Transverse colon (tissue), 4 donors: ENCODE data around the gene HPX. TPM values are rescaled to one million over a fixed set of nuclear protein-coding genes. Genes with fewer than 3 reads are reported as not detected.

ENCODE experiments used
- DNase-seq: peaks from one replicate; pipeline ENCODE4 v3.0.0-alpha.2; 2019
- H3K27ac ChIP-seq, 4 donors: fragments of 200-600 bp; sonication (generic); 2 replicates each; pipeline ENCODE4 v1.5.1; 2016 to 2018; ENCODE audit warnings: inconsistent platforms in 4 of 4
- H3K27me3 ChIP-seq: fragments of 200-600 bp; sonication (generic); 2 replicates; pipeline ENCODE4 v1.5.1; 2017; ENCODE audit warnings: inconsistent platforms
- H3K36me3 ChIP-seq, 4 donors: fragments of 200-600 bp; sonication (generic); 2 replicates each; pipeline ENCODE4 v1.5.1; 2017 to 2019; ENCODE audit warnings: inconsistent platforms in 4 of 4
- H3K4me1 ChIP-seq, 4 donors: fragments of 200-600 bp; sonication (generic); 2 replicates each; pipeline ENCODE4 v1.5.1; 2017 to 2020; ENCODE audit warnings: inconsistent platforms in 4 of 4
- H3K4me3 ChIP-seq, 4 donors: fragments of 200-600 bp; sonication (generic); 1 replicate in 1 of 4; 2 replicates in 3 of 4; pipeline versions ENCODE4 v1.5.1 to v1.6.1; 2017 to 2019; ENCODE audit warnings: inconsistent platforms in 4 of 4
- H3K9me3 ChIP-seq, 2 donors: fragments of 200-600 bp; sonication (generic); 2 replicates each; pipeline ENCODE4 v1.5.1; 2017 to 2019; ENCODE audit warnings: inconsistent platforms in 2 of 2
- CTCF ChIP-seq, 5 experiments: fragments of 200-600 bp in 3 of 5; fragments of 450-650 bp in 2 of 5; sonication (generic) in 3 of 5; IDR thresholded peaks; 1 replicate in 2 of 5; 2 replicates in 3 of 5; pipeline ENCODE4 v1.5.1; 2016 to 2017; ENCODE audit warnings: antibody characterized with exemption in 5 of 5, inconsistent platforms in 3 of 5, mild to moderate bottlenecking in 2 of 5, moderate library complexity in 1 of 5
- EP300 ChIP-seq: sonication (generic); formaldehyde crosslinking; IDR thresholded peaks from one replicate; pipeline ENCODE4 v1.6.1; 2017; ENCODE audit warnings: antibody characterized with exemption, low read depth
- POLR2A ChIP-seq: fragments of 450-650 bp; IDR thresholded peaks from one replicate; pipeline ENCODE4 v1.6.1; 2016; ENCODE audit warnings: antibody characterized with exemption, mild to moderate bottlenecking, moderate library complexity
- POLR2AphosphoS5 ChIP-seq, 3 donors: sonication (generic); formaldehyde crosslinking; IDR thresholded peaks; one replicate each; pipeline ENCODE4 v1.6.1; 2016; ENCODE audit warnings: antibody characterized with exemption in 3 of 3
- WGBS, 2 donors: methylation state at CpG; one replicate each; pipeline ENCODE4 v1.1.5; 2018; ENCODE audit warnings: low coverage in 1 of 2; 5-methylcytosine and 5-hydroxymethylcytosine counted together
- in situ Hi-C, 4 donors: fragments of 200-750 bp; cut with MboI; loops; one replicate each; pipeline versions ENCODE4 v1.15.0 to v1.15.1; 2017; ENCODE audit warnings: low sequenced_read_pairs in 3 of 4, low pct_ligation_motif_present in 1 of 4, low pct_unique_long_range_greater_than_20kb in 1 of 4
- intact Hi-C: fragments of 100-400 bp; cut with DNase I; formaldehyde crosslinking; loops from one replicate; pipeline ENCODE4 v1.15.1; 2023; ENCODE audit warnings: low total_unique reads
- total RNA-seq, 4 donors: library from RNA; depleted of rRNA; stranded (reverse); fragments of >200 nt; gene quantifications; one replicate each; pipeline ENCODE4 v1.1.0, GENCODE V29; 2016

Gene HPX
- total RNA-seq, 4 donors from 2014 or later, result 1.8 to 4.6 TPM; not detected in 2

- peaks cover 5 to 14% (median 11%) of the 10 kb centered on the region in 4 donors for H3K4me1 ChIP-seq
- TF ChIP-seq POLR2A, result no peak
- no peak for TF ChIP-seq CTCF (IDR thresholded peaks at IDR 0.05)
- no peak for TF ChIP-seq POLR2AphosphoS5 (IDR thresholded peaks at IDR 0.05)
- TF ChIP-seq EP300, result no peak
- H3K27ac ChIP-seq, result no peak overlapping the region
- intact Hi-C loops, result no loop called here
- H3K9me3 ChIP-seq, result no peaks in the 10 kb centered on the region
- in situ Hi-C loops, result no loop called here
- H3K4me3 ChIP-seq, result no peak overlapping the region
- H3K27me3 ChIP-seq, result peaks cover 7% of the 10 kb centered on the region
- no peak for DNase-seq
- WGBS, 2 donors, result 92 to 97% methylated on average over 3 of the region's 3 CpGs
- H3K36me3 ChIP-seq, result no peaks in the 10 kb centered on the region
Observed at GRCh38 chr11:6420677-6421076, 20.1 kb downstream of the HPX start.

GRCh38 chr11:6419009-6419631 lies 21.7 kb downstream of the HPX start, which contains the start of gene APBB1:
Gene APBB1, minus strand, starts transcription at chr11:6419094. Its CDS starts 7,747 bp downstream, at chr11:6411347.
- in situ Hi-C loops, result no loop called here

GRCh38 chr11:6418557-6419008 lies 22.2 kb downstream of the HPX start:
- Histone ChIP-seq H3K36me3 (no peaks in the 10 kb centered on the region), H3K9me3 (no peaks in the 10 kb centered on the region), H3K27me3 (no peaks in the 10 kb centered on the region), H3K4me3 (peak overlapping the region; percentile 86 to 94 (median 91)), H3K27ac (peak overlapping the region; percentile 85 to 94 (median 88)), H3K4me1 (peaks cover 5 to 23% (median 11%) of the 10 kb centered on the region in 4 donors)
- TF ChIP-seq POLR2A (no peak), CTCF (IDR thresholded peaks at IDR 0.05) (no peak), POLR2AphosphoS5 (IDR thresholded peaks at IDR 0.05) (no peak), EP300 (no peak)
- in situ Hi-C loops (no loop called here), intact Hi-C loops (no loop called here)
- WGBS, 2 donors, result 1% methylated on average over 29 of the region's 38 CpGs; no CpG with 5 or more reads in 1 of the 2 donors
- DNase-seq, result peak; percentile 30

More at GRCh38 chr11:6419009-6419631, 21.7 kb downstream of the HPX start, which contains the start of gene APBB1:
- Histone ChIP-seq H3K36me3 (no peaks in the 10 kb centered on the region), H3K27ac (peak within 1 kb of the TSS; percentile 85 to 94 (median 88)), H3K27me3 (peaks cover 2% of the 10 kb centered on the region), H3K4me1 (peaks cover 5 to 23% (median 11%) of the 10 kb centered on the region in 4 donors), H3K9me3 (no peaks in the 10 kb centered on the region), H3K4me3 (peak within 1 kb of the TSS; percentile 86 to 94 (median 91))
- peak in 1 of 3 donors; percentile 33 for TF ChIP-seq POLR2AphosphoS5 (IDR thresholded peaks at IDR 0.05)
- peak; percentile 33 for TF ChIP-seq POLR2A
- peak in 3 of 5 experiments; percentile 17 to 32 (median 21) for TF ChIP-seq CTCF (IDR thresholded peaks at IDR 0.05)
- TF ChIP-seq EP300, result no peak
- intact Hi-C loops, result no loop called here
- WGBS, 2 donors, result 0% methylated on average over 3 to 48 of the region's 75 CpGs
- peak; percentile 73 for DNase-seq

- Histone ChIP-seq H3K4me3 (peak overlapping the region; percentile 86 to 94 (median 91)), H3K4me1 (peaks cover 5 to 23% (median 11%) of the 10 kb centered on the region in 4 donors), H3K27me3 (no peaks in the 10 kb centered on the region), H3K36me3 (no peaks in the 10 kb centered on the region), H3K27ac (peak overlapping the region; percentile 85 to 94 (median 88)), H3K9me3 (no peaks in the 10 kb centered on the region)
- DNase-seq, result no peak
- WGBS, 2 donors, result 35 to 44% methylated on average over 6 to 7 of the region's 7 CpGs
- TF ChIP-seq CTCF (IDR thresholded peaks at IDR 0.05), result no peak
- TF ChIP-seq POLR2AphosphoS5 (IDR thresholded peaks at IDR 0.05), result no peak
- TF ChIP-seq EP300, result no peak
- no peak for TF ChIP-seq POLR2A
- in situ Hi-C loops (no loop called here), intact Hi-C loops (no loop called here)
Observed at GRCh38 chr11:6417907-6418556, 22.8 kb downstream of the HPX start.
